Hepatocyte (in vitro differentiated cells): ENCODE measurements around the gene MTG2. TPM values are rescaled to one million over a fixed set of nuclear protein-coding genes. Genes with fewer than 3 reads are reported as not detected.

Experiments used
- DNase-seq: peaks from one replicate; pipeline ENCODE4 v3.0.0-alpha.2; 2016; ENCODE audit warnings: low spot score
- H2AFZ ChIP-seq: fragments of 200-600 bp; sonication (generic); 2 replicates; pipeline ENCODE4 v1.6.0; 2016; ENCODE audit warnings: antibody characterized with exemption, mild to moderate bottlenecking
- H3K27ac ChIP-seq: fragments of 200-600 bp; sonication (generic); 2 replicates; pipeline ENCODE4 v1.5.1; 2016; ENCODE audit warnings: mild to moderate bottlenecking
- H3K27me3 ChIP-seq: fragments of 200-600 bp; sonication (generic); 2 replicates; pipeline ENCODE4 v1.6.1; 2016
- H3K36me3 ChIP-seq: fragments of 200-600 bp; sonication (generic); replicated peaks from 2 replicates; pipeline ENCODE4 v1.5.1; 2016; ENCODE audit warnings: low read depth; ENCODE audit not compliant: insufficient read depth
- H3K4me1 ChIP-seq: fragments of 200-600 bp; sonication (generic); 2 replicates; pipeline ENCODE4 v1.5.1; 2016; ENCODE audit warnings: mild to moderate bottlenecking, moderate library complexity; ENCODE audit not compliant: insufficient read depth
- H3K4me2 ChIP-seq: fragments of 200-600 bp; sonication (generic); 2 replicates; pipeline ENCODE4 v1.6.0; 2016
- H3K4me3 ChIP-seq: fragments of 200-600 bp; sonication (generic); 2 replicates; pipeline ENCODE4 v1.5.1; 2016; ENCODE audit warnings: mild to moderate bottlenecking
- H3K79me2 ChIP-seq: fragments of 200-600 bp; sonication (generic); 2 replicates; pipeline ENCODE4 v1.6.0; 2017; ENCODE audit warnings: mild to moderate bottlenecking
- H3K9me2 ChIP-seq: fragments of 200-600 bp; sonication (generic); replicated peaks from 2 replicates; pipeline ENCODE4 v1.6.0; 2017; ENCODE audit warnings: mild to moderate bottlenecking; ENCODE audit not compliant: insufficient read depth
- H3K9me3 ChIP-seq: fragments of 200-600 bp; sonication (generic); 2 replicates; pipeline ENCODE4 v1.5.1; 2016; ENCODE audit warnings: low read depth, mild to moderate bottlenecking
- H4K20me1 ChIP-seq: fragments of 200-600 bp; sonication (generic); 2 replicates; pipeline ENCODE4 v1.6.0; 2016; ENCODE audit warnings: mild to moderate bottlenecking; ENCODE audit not compliant: insufficient read depth, poor library complexity, severe bottlenecking
- EZH2 ChIP-seq: fragments of 200-600 bp; sonication (generic); IDR thresholded peaks from 2 replicates; pipeline ENCODE4 v1.6.1; 2016; ENCODE audit warnings: antibody characterized with exemption, mild to moderate bottlenecking, borderline replicate concordance
- EZH2phosphoT487 ChIP-seq: fragments of 200-600 bp; sonication (generic); IDR thresholded peaks from one replicate; pipeline ENCODE4 v1.6.1; 2018; ENCODE audit warnings: antibody characterized with exemption, mild to moderate bottlenecking, low read depth, moderate library complexity; ENCODE audit not compliant: unreplicated experiment, severe bottlenecking
- WGBS: methylation state at CpG from one replicate; pipeline ENCODE4 v1.1.6; 2016; ENCODE audit warnings: low lambda C conversion rate; ENCODE audit errors: missing lambda C conversion rate; 5-methylcytosine and 5-hydroxymethylcytosine counted together
- polyA plus RNA-seq: library from polyadenylated mRNA; unstranded; fragments of >200 nt; fragmentation: Nextera tagmentation; extraction: Ambion mirVana; gene quantifications from 2 replicates; pipeline ENCODE4 v1.2.1, GENCODE V29; 2016
- total RNA-seq: library from RNA; depleted of rRNA; stranded (reverse); fragments of >200 nt; gene quantifications from 2 replicates; pipeline ENCODE4 v1.2.3, GENCODE V29; 2014
- TF ChIP-seq, protein P1 (sequence below): fragments of 200-600 bp; sonication (generic); IDR thresholded peaks from 2 replicates; pipeline ENCODE4 v1.5.1; 2016; ENCODE audit warnings: antibody characterized with exemption, mild to moderate bottlenecking; ENCODE audit not compliant: poor library complexity

The MTG2 gene
- total and polyA plus RNA-seq, 2 experiments from 2014 or later = 18.4 to 26.7 TPM

GRCh38 chr20:62193079-62194025, 10.5 kb downstream of the MTG2 start:
- DNase-seq = no peak
- H3K27me3 ChIP-seq = no peaks in the 10 kb centered on the region
- no peaks in the 10 kb centered on the region for H3K9me2 ChIP-seq
- H4K20me1 ChIP-seq = no peaks in the 10 kb centered on the region
- H3K4me1 ChIP-seq = no peaks in the 10 kb centered on the region
- WGBS = 96% methylated on average over 29 of the region's 29 CpGs
- no peak overlapping the region for H3K4me2 ChIP-seq
- H3K9me3 ChIP-seq = no peaks in the 10 kb centered on the region
- TF ChIP-seq EZH2 (no peak), EZH2phosphoT487 (no peak)
- TF ChIP-seq, protein P1, sequence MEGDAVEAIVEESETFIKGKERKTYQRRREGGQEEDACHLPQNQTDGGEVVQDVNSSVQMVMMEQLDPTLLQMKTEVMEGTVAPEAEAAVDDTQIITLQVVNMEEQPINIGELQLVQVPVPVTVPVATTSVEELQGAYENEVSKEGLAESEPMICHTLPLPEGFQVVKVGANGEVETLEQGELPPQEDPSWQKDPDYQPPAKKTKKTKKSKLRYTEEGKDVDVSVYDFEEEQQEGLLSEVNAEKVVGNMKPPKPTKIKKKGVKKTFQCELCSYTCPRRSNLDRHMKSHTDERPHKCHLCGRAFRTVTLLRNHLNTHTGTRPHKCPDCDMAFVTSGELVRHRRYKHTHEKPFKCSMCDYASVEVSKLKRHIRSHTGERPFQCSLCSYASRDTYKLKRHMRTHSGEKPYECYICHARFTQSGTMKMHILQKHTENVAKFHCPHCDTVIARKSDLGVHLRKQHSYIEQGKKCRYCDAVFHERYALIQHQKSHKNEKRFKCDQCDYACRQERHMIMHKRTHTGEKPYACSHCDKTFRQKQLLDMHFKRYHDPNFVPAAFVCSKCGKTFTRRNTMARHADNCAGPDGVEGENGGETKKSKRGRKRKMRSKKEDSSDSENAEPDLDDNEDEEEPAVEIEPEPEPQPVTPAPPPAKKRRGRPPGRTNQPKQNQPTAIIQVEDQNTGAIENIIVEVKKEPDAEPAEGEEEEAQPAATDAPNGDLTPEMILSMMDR = no peak
- H3K36me3 ChIP-seq = no peaks in the 10 kb centered on the region
- no peak overlapping the region for H2AFZ ChIP-seq
- H3K4me3 ChIP-seq = no peak overlapping the region
- H3K79me2 ChIP-seq = peaks cover 24% of the 10 kb centered on the region
- no peak overlapping the region for H3K27ac ChIP-seq

DNA sequence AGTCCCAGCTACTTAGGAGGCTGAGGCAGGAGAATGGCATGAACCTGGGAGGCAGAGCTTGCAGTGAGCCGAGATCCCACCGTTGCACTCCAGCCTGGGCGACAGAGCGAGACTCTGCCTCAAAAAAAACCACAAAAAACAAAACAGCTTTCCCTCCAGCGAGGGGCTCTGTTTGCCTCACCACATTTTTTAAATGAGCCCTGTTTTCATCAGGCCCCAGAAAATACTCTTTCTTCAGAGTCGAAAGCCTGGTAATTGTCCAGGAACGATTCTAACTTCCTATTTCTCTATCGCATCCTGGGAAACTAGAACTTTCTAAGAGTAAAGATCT, 12.2 kb downstream of the MTG2 start:
- WGBS = 87% methylated on average over 8 of the region's 8 CpGs
- TF ChIP-seq, protein P1 = no peak
- TF ChIP-seq EZH2phosphoT487 (no peak), EZH2 (no peak)
- H3K9me3 ChIP-seq = no peaks in the 10 kb centered on the region
- DNase-seq = no peak
- H3K4me3 ChIP-seq = no peak overlapping the region
- H3K27me3 ChIP-seq = no peaks in the 10 kb centered on the region
- H3K79me2 ChIP-seq = peaks cover 9% of the 10 kb centered on the region
- no peaks in the 10 kb centered on the region for H3K4me1 ChIP-seq
- H3K36me3 ChIP-seq = no peaks in the 10 kb centered on the region
- no peak overlapping the region for H2AFZ ChIP-seq
- H3K4me2 ChIP-seq = no peak overlapping the region
- no peaks in the 10 kb centered on the region for H4K20me1 ChIP-seq
- no peaks in the 10 kb centered on the region for H3K9me2 ChIP-seq
- H3K27ac ChIP-seq = no peak overlapping the region

DNA sequence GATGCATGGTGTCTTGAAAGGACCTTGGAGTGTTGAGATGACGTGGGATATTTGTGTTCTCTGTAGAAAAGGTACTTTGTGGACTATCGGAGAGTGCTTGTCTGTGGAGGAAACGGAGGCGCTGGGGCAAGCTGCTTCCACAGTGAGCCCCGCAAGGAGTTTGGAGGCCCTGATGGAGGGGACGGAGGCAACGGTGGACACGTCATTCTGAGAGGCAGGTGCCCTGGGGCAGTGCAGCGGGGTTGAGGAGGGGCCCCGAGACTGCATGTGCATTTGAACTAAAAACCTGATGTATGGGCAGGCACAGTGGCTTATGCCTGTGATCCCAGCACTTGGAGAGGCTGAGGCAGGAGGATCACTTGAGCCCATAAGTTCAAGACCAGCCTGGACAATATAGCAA, 12.9 kb downstream of the MTG2 start:
- DNase-seq = no peak
- Histone ChIP-seq H3K4me3 (no peak overlapping the region), H3K27me3 (no peaks in the 10 kb centered on the region)

More for the DNA sequence above, 12.9 kb downstream of the MTG2 start:
- WGBS = 95% methylated on average over 10 of the region's 10 CpGs
- Histone ChIP-seq H2AFZ (no peak overlapping the region), H4K20me1 (no peaks in the 10 kb centered on the region), H3K36me3 (no peaks in the 10 kb centered on the region), H3K9me3 (no peaks in the 10 kb centered on the region), H3K27ac (no peak overlapping the region), H3K4me1 (no peaks in the 10 kb centered on the region), H3K79me2 (peaks cover 3% of the 10 kb centered on the region), H3K9me2 (no peaks in the 10 kb centered on the region), H3K4me2 (no peak overlapping the region)
- TF ChIP-seq EZH2 = no peak
- no peak for TF ChIP-seq EZH2phosphoT487
- TF ChIP-seq, protein P1 = no peak
